NOMO-1 (cell line): ENCODE measurements around the gene SRSF12.
A peak's percentile ranks its signal among the peaks of the same experiment; 100 is the strongest.

ENCODE experiments used
- DNase-seq, 2 experiments: peaks; one replicate each; lab custom pipeline; 2025; ENCODE audit not compliant: unreplicated experiment in 2 of 2; lab: John Stamatoyannopoulos, UW

SRSF12 gene

DNA sequence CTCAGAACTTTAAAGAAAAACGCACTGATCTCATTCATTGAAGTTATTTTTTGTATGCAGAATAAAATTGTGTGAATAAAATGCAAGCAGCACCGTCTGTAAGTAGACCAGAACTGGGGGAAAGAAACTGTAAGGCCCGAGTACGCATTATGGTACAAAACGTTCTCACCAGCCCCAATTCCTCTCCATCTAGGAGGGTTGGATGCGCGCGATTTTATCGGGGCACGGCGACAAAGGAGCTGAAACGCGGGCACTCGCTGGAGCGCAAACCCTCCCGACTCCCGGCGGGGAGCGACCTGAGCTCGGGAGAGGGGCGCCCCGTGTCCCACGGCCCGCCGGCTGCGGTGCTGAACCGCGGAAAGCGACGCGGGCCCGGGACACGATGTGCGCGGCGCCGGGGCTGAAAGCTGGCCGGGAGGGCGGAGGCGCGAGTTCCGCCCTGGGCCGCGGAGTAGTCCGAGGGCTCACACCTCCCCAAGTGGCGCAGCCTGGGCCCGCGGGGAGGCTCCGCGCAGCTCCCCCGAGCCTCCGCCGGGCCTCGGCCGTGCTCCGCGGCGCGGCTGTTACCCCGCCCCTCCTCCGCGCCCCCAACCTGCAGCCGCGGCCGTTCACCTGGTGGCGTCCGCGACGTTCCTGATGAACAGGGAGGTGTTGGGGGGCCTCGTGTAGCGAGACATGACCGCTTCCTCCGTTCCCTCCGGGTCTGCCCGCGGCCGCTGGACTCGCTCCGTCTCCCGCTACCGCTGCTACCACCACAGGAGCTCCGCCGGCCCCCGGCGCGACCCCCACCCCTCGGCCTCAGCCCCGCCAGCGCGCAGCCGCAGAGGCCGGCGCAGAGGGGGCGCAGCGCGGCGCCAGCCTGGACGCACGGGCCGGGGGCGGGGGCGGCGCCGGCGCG lies at the start of gene SRSF12:
TSS of gene SRSF12 (minus strand) at position 861 of the 898 bp plus-strand sequence. CDS start at position 677, 184 bp downstream.
- peak; percentile 27 to 48 for DNase-seq

DNA sequence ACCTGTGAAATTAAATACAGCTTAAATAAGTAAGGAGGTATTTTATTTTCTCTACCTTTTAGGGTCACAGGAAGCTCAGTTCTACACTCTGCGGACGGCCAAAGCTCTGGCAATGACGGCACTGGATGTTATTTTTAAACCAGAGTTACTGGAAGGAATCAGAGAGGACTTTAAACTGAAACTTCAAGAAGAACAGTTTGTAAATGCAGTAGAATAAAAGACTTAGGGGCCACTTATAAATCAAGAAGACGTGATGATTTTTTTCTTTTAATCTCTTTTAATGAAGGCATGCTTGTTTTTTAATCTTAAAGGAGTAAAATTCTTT lies 44.1 kb upstream of the SRSF12 start:
- DNase-seq: no peak

DNA sequence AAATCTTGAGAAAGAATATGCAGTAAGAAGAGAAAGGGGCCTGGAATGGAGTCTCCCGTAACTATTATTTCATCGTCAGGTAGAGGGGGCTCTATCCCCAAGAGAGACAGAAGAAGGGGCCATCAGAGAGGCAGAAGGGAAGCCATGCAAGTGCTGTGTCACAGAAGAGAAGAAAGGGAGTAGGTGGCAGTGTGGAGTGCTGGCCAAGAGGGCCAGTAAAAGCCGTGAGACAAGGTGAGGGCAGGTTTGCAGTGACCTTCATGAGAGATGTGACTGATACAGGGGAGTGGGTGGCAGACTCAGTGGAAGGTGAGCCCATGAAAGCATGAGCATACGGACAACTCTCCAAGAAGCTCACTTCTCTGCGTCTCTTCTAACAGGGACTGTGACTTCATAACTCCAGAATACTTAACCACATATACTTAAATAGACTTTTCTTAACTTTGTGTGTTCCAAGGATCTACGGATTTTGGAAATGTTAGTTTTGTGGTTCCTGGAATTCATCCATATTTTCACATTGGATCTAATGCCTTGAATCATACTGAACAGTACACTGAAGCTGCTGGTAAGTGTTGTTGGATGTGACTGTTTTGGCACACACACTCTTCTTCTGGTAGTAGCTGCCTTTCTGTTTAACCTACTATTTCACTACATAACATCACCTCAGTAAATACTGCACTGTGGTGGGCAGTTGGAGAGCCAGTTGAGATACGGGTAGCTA lies 43.6 kb upstream of the SRSF12 start:
- no peak for DNase-seq

DNA sequence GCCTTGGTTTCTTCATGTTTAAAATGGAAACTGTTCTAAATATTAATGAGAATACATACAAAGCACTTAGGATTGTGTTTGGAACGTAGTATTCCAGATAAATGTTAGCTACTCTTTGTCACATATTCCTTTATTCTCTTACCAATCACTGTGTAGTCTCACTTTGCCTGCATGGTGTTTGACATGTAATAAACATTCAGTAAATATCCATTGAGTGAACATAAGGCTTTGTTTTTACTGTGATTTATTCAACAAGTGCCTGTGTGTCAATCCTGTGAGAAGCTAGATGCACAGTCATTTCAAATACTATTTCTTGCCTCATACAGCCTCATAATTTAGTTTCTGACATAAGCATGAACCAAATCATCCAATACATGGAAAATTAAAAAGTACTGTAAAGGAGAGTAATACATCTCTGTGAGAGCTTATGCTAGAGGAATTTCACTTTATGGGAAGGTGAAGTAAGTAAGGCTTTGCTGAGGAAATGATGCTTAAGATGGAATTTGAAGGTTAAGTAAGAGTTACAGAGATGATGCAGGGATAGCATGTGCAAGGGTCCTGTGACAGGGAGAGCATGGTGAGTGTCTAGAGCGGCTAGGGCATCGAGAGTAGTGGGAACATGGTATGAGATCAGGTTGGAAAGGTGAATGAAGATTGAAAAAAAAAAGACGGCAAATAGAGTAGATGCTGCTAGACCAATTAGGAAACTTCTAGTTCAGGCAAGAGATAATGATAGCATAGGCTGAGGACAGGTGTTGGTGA lies 42.6 kb upstream of the SRSF12 start:
- no peak for DNase-seq

- no peak for DNase-seq
Observed at GRCh38 chr6:89154131-89154530, 36.3 kb upstream of the SRSF12 start.

- no peak for DNase-seq
Observed at GRCh38 chr6:89148016-89148750, 30.3 kb upstream of the SRSF12 start.

GRCh38 chr6:89146718-89147700 lies 29.1 kb upstream of the SRSF12 start:
- DNase-seq: peak in 1 of 2 experiments; percentile 56

DNA sequence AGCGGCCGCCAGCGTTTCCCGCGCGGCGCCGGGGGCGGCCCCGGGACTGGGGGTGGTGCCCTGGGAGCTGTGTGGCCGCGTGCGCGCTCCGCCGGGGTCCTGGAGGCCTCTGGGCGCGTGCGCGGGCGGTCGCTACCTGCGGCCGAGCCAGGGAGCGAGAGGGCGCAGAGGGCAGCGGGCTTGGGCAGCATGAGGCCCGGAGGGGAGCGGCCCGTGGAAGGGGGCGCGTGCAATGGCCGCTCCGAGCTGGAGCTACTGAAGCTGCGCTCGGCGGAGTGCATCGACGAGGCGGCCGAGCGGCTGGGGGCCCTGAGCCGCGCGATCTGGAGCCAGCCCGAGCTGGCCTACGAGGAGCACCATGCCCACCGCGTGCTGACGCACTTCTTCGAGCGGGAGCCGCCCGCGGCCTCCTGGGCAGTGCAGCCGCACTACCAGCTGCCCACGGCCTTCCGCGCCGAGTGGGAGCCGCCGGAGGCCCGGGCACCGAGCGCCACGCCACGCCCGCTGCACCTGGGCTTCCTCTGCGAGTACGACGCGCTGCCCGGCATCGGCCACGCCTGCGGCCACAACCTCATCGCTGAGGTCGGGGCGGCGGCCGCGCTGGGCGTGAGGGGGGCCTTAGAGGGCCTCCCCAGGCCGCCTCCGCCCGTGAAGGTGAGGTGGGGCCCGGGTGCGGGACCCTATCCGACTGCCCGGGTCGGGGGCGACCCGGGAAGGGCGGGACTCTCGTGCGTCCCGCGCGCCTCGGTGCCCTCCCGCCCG lies 28.3 kb upstream of the SRSF12 start, which contains the start of gene PM20D2:
TSS of gene PM20D2 (plus strand) at position 100 of the 762 bp plus-strand sequence. CDS start at position 190, 90 bp downstream.
- DNase-seq: peak; percentile 68 to 72

- DNase-seq: peak; percentile 40 to 75
Observed at GRCh38 chr6:89145091-89145955, 27.5 kb upstream of the SRSF12 start.

DNA sequence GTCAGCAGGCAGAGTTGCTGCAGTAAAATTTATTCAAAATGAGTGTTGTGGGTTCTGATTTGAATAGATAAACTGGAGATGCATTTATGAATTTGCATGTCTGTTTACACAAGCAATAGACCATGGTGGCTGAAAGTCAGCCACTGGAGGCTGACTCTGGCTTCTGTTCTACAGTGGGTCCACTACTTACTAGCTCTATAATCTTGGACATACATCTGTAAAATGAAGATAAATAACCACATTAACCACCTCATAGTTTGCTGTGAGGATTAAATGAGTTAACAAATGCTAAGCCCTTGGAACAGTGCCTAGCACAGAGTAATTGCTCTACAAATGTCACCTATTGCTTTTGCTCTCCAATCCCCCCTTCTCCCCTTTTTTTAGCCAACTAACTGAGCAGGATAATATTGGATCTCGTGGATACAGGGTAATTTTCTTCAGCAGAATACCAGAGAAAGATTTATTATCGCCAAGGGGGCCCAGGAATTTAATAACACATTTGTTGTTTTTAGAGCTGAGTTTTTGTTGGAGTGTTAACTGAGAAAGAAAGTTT lies 26.6 kb upstream of the SRSF12 start:
- no peak for DNase-seq

- DNase-seq: no peak
Observed at GRCh38 chr6:89140347-89141156, 22.7 kb upstream of the SRSF12 start.

GRCh38 chr6:89139509-89140346 lies 21.9 kb upstream of the SRSF12 start:
- DNase-seq: no peak

DNA sequence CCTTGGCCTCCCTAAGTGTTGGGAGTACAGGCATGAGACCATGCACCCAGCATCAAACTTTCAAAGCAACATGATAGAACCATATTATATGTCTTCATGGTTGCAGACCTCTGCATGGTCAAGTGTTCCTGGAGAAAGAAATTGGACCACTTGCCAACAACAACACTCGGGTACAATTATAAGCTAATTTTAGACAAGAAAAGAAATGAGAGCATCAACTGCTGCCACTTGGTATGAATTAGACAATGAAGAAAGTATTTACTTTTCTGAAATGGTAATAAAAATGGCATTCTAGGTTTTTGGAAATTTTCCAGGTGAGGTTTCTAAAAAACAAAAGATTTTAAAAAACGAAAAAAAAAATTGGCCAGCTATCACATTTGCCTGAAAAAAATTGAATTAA lies 20.3 kb upstream of the SRSF12 start:
- DNase-seq: no peak

GRCh38 chr6:89134723-89135122 lies 16.9 kb upstream of the SRSF12 start:
- DNase-seq: no peak

DNA sequence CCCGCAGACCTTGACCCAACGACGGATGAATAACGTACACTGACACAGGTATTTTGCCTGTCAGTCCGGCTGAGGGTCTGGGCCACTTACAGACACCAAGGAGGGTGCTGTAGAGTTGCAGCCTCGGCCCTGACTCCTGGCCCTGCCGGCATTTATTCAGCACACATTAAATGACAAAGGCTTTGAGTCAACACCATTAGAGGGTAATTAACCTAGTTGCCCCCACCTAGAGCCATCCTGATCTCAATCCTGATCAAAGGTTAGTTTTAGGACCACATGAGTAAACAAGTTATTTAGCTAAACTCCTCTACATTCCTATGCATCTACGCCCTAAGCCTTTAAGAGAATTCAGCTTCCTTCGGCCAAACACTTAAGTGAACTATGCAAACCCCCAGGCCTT lies 16.1 kb upstream of the SRSF12 start:
- no peak for DNase-seq

- no peak for DNase-seq
Observed at GRCh38 chr6:89132057-89132456, 14.2 kb upstream of the SRSF12 start.
